OCI-LY7 (cell line): ENCODE data around the gene ANAPC5. TPM values are rescaled to one million over a fixed set of nuclear protein-coding genes. Genes with fewer than 3 reads are reported as not detected.
"Not testable (repeated sequence)": the region's sequence is repeated elsewhere in the genome, so short reads cannot be mapped to it uniquely, and the experiment has no call there.

ENCODE experiments used
- BruUV-seq: library from RNA; stranded (reverse); fragments of 400-500 nt; replicated peaks from 2 replicates; lab custom pipeline; 2021; lab: Mats Ljungman, UMichigan
- CTCF ChIA-PET: fragments of 300-600 bp; sonication (Branson Sonifier 250); formaldehyde crosslinking; loops from one replicate; lab custom pipeline; 2022; ENCODE audit warnings: antibody characterized with exemption; ENCODE audit not compliant: unreplicated experiment; lab: Charles Lee
- POLR2A ChIA-PET: fragments of 300-600 bp; sonication (Branson Sonifier 250); formaldehyde crosslinking; loops from one replicate; lab custom pipeline; 2022; ENCODE audit warnings: antibody characterized with exemption; lab: Charles Lee
- DNase-seq: peaks from one replicate; pipeline ENCODE4 v3.0.0-alpha.2; 2015; ENCODE audit warnings: low spot score
- H2AFZ ChIP-seq: fragments of 200-600 bp; sonication (generic), shearing (Covaris generic); 2 replicates; pipeline ENCODE4 v1.6.1; 2014; ENCODE audit warnings: mild to moderate bottlenecking, antibody characterized with exemption, low read length, moderate library complexity
- H3K27ac ChIP-seq: fragments of 200-600 bp; sonication (generic); 2 replicates; pipeline ENCODE4 v1.5.1; 2014; ENCODE audit warnings: mixed run types, low read depth, mild to moderate bottlenecking, moderate library complexity, low read length, inconsistent platforms; ENCODE audit not compliant: poor library complexity, severe bottlenecking
- H3K36me3 ChIP-seq: fragments of 200-600 bp; sonication (generic); 2 replicates; pipeline ENCODE4 v1.6.1; 2014; ENCODE audit warnings: mild to moderate bottlenecking, antibody characterized with exemption, low read length, moderate library complexity, mixed read lengths; ENCODE audit not compliant: insufficient read depth
- H3K4me1 ChIP-seq: fragments of 200-600 bp; sonication (generic); 2 replicates; pipeline ENCODE4 v1.5.1; 2014; ENCODE audit warnings: mild to moderate bottlenecking, low read length; ENCODE audit not compliant: insufficient read depth, poor library complexity, severe bottlenecking
- H3K4me2 ChIP-seq: fragments of 200-600 bp; sonication (generic); 2 replicates; pipeline ENCODE4 v1.6.1; 2014; ENCODE audit warnings: mild to moderate bottlenecking, low read length
- H3K4me3 ChIP-seq: fragments of 200-600 bp; sonication (generic); 2 replicates; pipeline ENCODE4 v1.5.1; 2014; ENCODE audit warnings: mild to moderate bottlenecking, low read depth, low read length; ENCODE audit not compliant: poor library complexity, severe bottlenecking
- H3K79me2 ChIP-seq: fragments of 200-600 bp; sonication (generic); 2 replicates; pipeline ENCODE4 v1.6.1; 2016; ENCODE audit warnings: low read depth, mild to moderate bottlenecking, low read length, moderate library complexity, mixed read lengths; ENCODE audit not compliant: insufficient read depth
- H3K9me2 ChIP-seq: fragments of 200-600 bp; sonication (generic); 2 replicates; pipeline ENCODE4 v1.6.1; 2016; ENCODE audit warnings: mild to moderate bottlenecking, low read length, mixed read lengths; ENCODE audit not compliant: insufficient read depth
- H3K9me3 ChIP-seq: fragments of 200-600 bp; sonication (generic); 2 replicates; pipeline ENCODE4 v1.6.1; 2014; ENCODE audit warnings: mild to moderate bottlenecking, mixed run types, low read length, mixed read lengths
- H4K20me1 ChIP-seq: fragments of 200-600 bp; sonication (generic); 2 replicates; pipeline ENCODE4 v1.6.1; 2014; ENCODE audit warnings: mild to moderate bottlenecking, antibody characterized with exemption, low read length, moderate library complexity, mixed read lengths; ENCODE audit not compliant: insufficient read depth
- EZH2phosphoT487 ChIP-seq: fragments of 200-600 bp; sonication (generic); IDR thresholded peaks from 2 replicates; pipeline ENCODE4 v1.6.1; 2018; ENCODE audit warnings: low read depth, borderline replicate concordance, mild to moderate bottlenecking, mixed run types, antibody characterized with exemption, low read length, moderate library complexity, mixed read lengths
- intact Hi-C: fragments of 100-400 bp; cut with micrococcal nuclease; formaldehyde crosslinking; loops from one replicate; pipeline ENCODE4 v1.10.0; 2022; ENCODE audit not compliant: unreplicated experiment
- total RNA-seq, 2 experiments: library from RNA; depleted of rRNA in 1 of 2; stranded (reverse); fragments of >200 nt in 1 of 2; shearing (Covaris generic) in 1 of 2; gene quantifications; 2 replicates each; pipeline ENCODE4 v1.2.3, GENCODE V29; 2014 to 2022
- TF ChIP-seq, protein P1 (sequence below): fragments of 200-600 bp; sonication (generic); conservative IDR thresholded peaks from 2 replicates; pipeline ENCODE4 v1.5.1; 2014; ENCODE audit warnings: mild to moderate bottlenecking, antibody characterized with exemption, low read length, moderate library complexity, mixed read lengths

The ANAPC5 gene
- total RNA-seq, 2 experiments from 2014 or later, result 186 to 217 TPM

DNA sequence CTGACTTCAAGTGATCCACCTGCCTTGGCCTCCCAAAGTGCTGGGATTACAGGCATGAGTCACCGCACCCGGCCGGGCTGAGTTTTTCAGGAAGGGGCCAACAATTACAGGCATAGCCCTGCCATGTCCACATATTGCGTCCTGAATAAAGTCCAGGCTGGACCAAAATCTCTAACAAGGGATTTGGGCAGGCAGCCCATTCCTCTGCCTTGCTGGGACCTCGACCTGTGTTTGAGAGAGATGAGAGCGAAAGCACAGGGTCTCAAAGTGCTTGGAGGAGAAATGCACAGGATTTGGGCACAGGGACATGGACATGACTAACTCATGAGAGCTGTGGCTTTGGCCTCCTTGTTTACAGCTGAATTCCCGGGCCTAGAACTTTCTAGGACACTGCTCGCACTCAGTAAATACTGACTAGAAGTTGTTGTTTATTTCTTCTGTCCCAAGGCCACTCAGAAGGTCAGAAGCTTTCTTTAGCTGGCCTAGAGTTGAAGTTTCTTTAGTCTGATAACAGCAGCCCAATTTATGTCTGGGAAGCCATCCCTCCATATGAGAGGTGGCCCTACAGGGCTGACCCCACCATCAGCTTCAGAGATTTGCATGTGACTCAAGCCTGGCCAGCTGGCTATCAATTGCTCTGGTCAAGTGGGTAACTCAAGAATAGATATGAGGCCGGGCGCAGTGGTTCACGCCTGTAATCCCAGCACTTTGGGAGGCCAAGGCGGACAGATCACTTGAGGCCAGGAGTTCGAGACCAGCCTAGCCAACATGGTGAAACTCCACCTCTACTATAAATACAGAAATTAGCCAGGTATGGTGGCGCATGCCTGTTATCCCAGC is 67.4 kb downstream of the ANAPC5 start:
- H3K9me2 ChIP-seq, result no peaks in the 10 kb centered on the region
- H2AFZ ChIP-seq, result no peak overlapping the region
- peaks cover 13% of the 10 kb centered on the region for H3K4me1 ChIP-seq
- intact Hi-C loops, result no loop called here
- ChIA-PET CTCF (interaction anchor here (0.7 kb wide), 1 partner anchor 12 kb away, joined by 3 read pairs; no protein-coding TSS in a partner anchor), POLR2A (no interaction called here)
- no peaks in the 10 kb centered on the region for H3K9me3 ChIP-seq
- TF ChIP-seq EZH2phosphoT487, result no peak
- TF ChIP-seq, protein P1, sequence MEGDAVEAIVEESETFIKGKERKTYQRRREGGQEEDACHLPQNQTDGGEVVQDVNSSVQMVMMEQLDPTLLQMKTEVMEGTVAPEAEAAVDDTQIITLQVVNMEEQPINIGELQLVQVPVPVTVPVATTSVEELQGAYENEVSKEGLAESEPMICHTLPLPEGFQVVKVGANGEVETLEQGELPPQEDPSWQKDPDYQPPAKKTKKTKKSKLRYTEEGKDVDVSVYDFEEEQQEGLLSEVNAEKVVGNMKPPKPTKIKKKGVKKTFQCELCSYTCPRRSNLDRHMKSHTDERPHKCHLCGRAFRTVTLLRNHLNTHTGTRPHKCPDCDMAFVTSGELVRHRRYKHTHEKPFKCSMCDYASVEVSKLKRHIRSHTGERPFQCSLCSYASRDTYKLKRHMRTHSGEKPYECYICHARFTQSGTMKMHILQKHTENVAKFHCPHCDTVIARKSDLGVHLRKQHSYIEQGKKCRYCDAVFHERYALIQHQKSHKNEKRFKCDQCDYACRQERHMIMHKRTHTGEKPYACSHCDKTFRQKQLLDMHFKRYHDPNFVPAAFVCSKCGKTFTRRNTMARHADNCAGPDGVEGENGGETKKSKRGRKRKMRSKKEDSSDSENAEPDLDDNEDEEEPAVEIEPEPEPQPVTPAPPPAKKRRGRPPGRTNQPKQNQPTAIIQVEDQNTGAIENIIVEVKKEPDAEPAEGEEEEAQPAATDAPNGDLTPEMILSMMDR, result no peak
- no peak overlapping the region for H3K27ac ChIP-seq
- H4K20me1 ChIP-seq, result no peaks in the 10 kb centered on the region
- no peaks in the 10 kb centered on the region for H3K79me2 ChIP-seq
- no TSS peak for BruUV-seq
- no peak for DNase-seq
- H3K4me2 ChIP-seq, result no peak overlapping the region
- no peak overlapping the region for H3K4me3 ChIP-seq
- 0 out of 2 replicates have a peak, but pooled peaks cover under 1% of the 10 kb centered on the region for H3K36me3 ChIP-seq

GRCh38 chr12:121283841-121284240 is 68.4 kb downstream of the ANAPC5 start:
- no TSS peak for BruUV-seq
- Histone ChIP-seq H3K4me1 (peaks cover 10% of the 10 kb centered on the region), H3K27ac (no peak overlapping the region), H3K9me3 (no peaks in the 10 kb centered on the region), H3K79me2 (no peaks in the 10 kb centered on the region), H4K20me1 (no peaks in the 10 kb centered on the region), H3K36me3 (no peaks in the 10 kb centered on the region), H3K4me2 (no peak overlapping the region), H3K4me3 (no peak overlapping the region), H3K9me2 (no peaks in the 10 kb centered on the region), H2AFZ (no peak overlapping the region)
- CTCF ChIA-PET, result no interaction called here
- intact Hi-C loops, result no loop called here
- TF ChIP-seq EZH2phosphoT487, result no peak
- TF ChIP-seq, protein P1, result no peak
- no peak for DNase-seq
- POLR2A ChIA-PET, result no interaction called here

- Histone ChIP-seq H3K36me3 (no peaks in the 10 kb centered on the region), H3K79me2 (no peaks in the 10 kb centered on the region), H3K4me1 (peaks cover 6% of the 10 kb centered on the region), H2AFZ (no peak overlapping the region), H3K9me2 (no peaks in the 10 kb centered on the region), H3K4me3 (no peak overlapping the region), H4K20me1 (no peaks in the 10 kb centered on the region), H3K27ac (no peak overlapping the region), H3K4me2 (no peak overlapping the region), H3K9me3 (no peaks in the 10 kb centered on the region)
- no TSS peak for BruUV-seq
- CTCF ChIA-PET, result no interaction called here
- DNase-seq, result no peak
- intact Hi-C loops, result no loop called here
- TF ChIP-seq, protein P1, result no peak
- no peak for TF ChIP-seq EZH2phosphoT487
- POLR2A ChIA-PET, result no interaction called here
These were observed 68.8 kb downstream of the ANAPC5 start for GRCh38 chr12:121283388-121283787.

GRCh38 chr12:121282910-121283309 is 69.3 kb downstream of the ANAPC5 start:
- H3K9me3 ChIP-seq, H2AFZ ChIP-seq, H3K4me1 ChIP-seq, H3K4me3 ChIP-seq, H3K4me2 ChIP-seq, CTCF ChIA-PET, DNase-seq, H3K36me3 ChIP-seq, H4K20me1 ChIP-seq, BruUV-seq, intact Hi-C loops, H3K27ac ChIP-seq, H3K79me2 ChIP-seq, POLR2A ChIA-PET, H3K9me2 ChIP-seq: not testable (repeated sequence)
